Osteoblast (primary cell): ENCODE data around the gene PACS2. TPM values are rescaled to one million over a fixed set of nuclear protein-coding genes. Genes with fewer than 3 reads are reported as not detected.

Experiments
- DNase-seq: peaks from one replicate; pipeline ENCODE4 v3.0.0; 2011; ENCODE audit warnings: low spot score, mixed read lengths; ENCODE audit not compliant: insufficient read length; ENCODE audit errors: missing footprints
- H2AFZ ChIP-seq: 2 replicates; pipeline ENCODE4 v1.6.0; 2011; ENCODE audit warnings: mild to moderate bottlenecking, low read length
- H3K27ac ChIP-seq: 2 replicates; pipeline ENCODE4 v1.5.1; 2011; ENCODE audit warnings: mild to moderate bottlenecking, low read depth, low read length, moderate library complexity
- H3K27me3 ChIP-seq: 2 replicates; pipeline ENCODE4 v1.6.0; 2012; ENCODE audit warnings: mild to moderate bottlenecking, control low read depth, inconsistent platforms, low read length, moderate library complexity; ENCODE audit not compliant: insufficient read depth
- H3K36me3 ChIP-seq: 2 replicates; pipeline ENCODE4 v1.5.1; 2011; ENCODE audit warnings: mild to moderate bottlenecking, low read length, control low read depth, moderate library complexity; ENCODE audit not compliant: insufficient read depth
- H3K4me1 ChIP-seq: 2 replicates; pipeline ENCODE4 v1.5.1; 2011; ENCODE audit warnings: mild to moderate bottlenecking, low read length, control low read depth, moderate library complexity; ENCODE audit not compliant: insufficient read depth
- H3K4me2 ChIP-seq: 2 replicates; pipeline ENCODE4 v1.6.0; 2011; ENCODE audit warnings: mild to moderate bottlenecking, low read length; ENCODE audit not compliant: insufficient read depth
- H3K4me3 ChIP-seq: fragments of 200-600 bp; sonication (generic); 3 replicates; pipeline ENCODE4 v1.5.1; 2012; ENCODE audit warnings: mild to moderate bottlenecking, low read length, inconsistent platforms; ENCODE audit not compliant: insufficient read depth
- H3K79me2 ChIP-seq: 2 replicates; pipeline ENCODE4 v1.6.0; 2012; ENCODE audit warnings: mild to moderate bottlenecking, low read length, control low read depth, inconsistent platforms; ENCODE audit not compliant: insufficient read depth
- H3K9me3 ChIP-seq: 2 replicates; pipeline ENCODE4 v1.5.1; 2011; ENCODE audit warnings: low read depth, low read length, control low read depth
- H4K20me1 ChIP-seq: 2 replicates; pipeline ENCODE4 v1.6.0; 2012; ENCODE audit warnings: mild to moderate bottlenecking, low read length, control low read depth; ENCODE audit not compliant: insufficient read depth
- total RNA-seq: library from RNA; depleted of rRNA; stranded (reverse); fragments of >200 nt; gene quantifications from 2 replicates; pipeline ENCODE4 v1.2.3, GENCODE V29; 2012
- TF ChIP-seq, protein P1 (sequence below): IDR thresholded peaks from 2 replicates; pipeline ENCODE4 v1.5.1; 2011; ENCODE audit warnings: mild to moderate bottlenecking, low read depth, low read length, moderate library complexity; ENCODE audit errors: extremely low read depth

PACS2 gene
- total RNA-seq, 1 donor, result 81.1 TPM

DNA sequence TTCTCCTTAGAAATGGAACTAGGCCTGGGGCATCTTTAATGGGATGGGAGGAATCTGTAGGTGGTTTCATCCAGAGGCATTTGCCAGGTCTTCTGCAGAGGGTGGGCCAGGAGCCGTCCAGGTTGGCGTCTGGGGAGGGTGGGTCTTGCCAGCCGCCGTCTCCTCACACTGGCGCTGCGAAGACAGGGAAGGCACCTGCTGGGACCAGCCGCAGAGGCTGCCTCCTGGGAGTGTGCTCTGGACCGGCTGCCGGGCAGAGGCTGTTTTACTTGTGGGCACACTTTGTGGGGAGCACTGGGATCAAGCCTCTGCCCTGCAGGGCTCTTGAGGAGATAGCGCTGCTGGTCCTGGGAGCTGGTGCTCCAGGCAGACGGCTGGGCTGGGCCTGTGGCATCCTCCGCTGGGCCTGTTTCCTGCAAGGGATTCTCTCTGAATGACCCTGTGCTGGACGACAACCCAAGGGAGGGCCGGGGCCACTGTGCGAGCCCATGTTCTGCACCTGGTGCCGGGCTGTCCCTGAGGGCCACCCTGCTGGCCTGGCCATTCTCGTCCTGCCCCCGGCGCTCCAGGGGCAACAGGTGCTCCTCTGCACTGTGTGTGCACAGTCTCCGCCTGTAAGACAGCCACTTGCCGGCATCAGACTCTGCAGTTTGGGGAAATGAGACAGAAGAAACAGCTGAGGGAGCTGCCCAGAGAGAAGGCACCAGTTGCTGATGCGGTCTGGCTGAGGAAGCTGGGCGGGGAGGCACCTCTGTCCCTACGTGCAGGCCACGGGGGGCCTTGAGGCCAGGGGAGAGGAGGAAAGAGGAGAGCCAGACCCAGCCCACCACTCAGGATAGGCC, 73.8 kb downstream of the PACS2 start:
- H3K4me1 ChIP-seq, result no peaks in the 10 kb centered on the region
- no peak overlapping the region for H3K27ac ChIP-seq
- TF ChIP-seq, protein P1, sequence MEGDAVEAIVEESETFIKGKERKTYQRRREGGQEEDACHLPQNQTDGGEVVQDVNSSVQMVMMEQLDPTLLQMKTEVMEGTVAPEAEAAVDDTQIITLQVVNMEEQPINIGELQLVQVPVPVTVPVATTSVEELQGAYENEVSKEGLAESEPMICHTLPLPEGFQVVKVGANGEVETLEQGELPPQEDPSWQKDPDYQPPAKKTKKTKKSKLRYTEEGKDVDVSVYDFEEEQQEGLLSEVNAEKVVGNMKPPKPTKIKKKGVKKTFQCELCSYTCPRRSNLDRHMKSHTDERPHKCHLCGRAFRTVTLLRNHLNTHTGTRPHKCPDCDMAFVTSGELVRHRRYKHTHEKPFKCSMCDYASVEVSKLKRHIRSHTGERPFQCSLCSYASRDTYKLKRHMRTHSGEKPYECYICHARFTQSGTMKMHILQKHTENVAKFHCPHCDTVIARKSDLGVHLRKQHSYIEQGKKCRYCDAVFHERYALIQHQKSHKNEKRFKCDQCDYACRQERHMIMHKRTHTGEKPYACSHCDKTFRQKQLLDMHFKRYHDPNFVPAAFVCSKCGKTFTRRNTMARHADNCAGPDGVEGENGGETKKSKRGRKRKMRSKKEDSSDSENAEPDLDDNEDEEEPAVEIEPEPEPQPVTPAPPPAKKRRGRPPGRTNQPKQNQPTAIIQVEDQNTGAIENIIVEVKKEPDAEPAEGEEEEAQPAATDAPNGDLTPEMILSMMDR, result no peak
- H3K79me2 ChIP-seq, result no peaks in the 10 kb centered on the region
- H3K36me3 ChIP-seq, result no peaks in the 10 kb centered on the region
- no peaks in the 10 kb centered on the region for H4K20me1 ChIP-seq
- no peak overlapping the region for H2AFZ ChIP-seq
- H3K4me3 ChIP-seq, result no peak overlapping the region
- no peak overlapping the region for H3K4me2 ChIP-seq
- no peaks in the 10 kb centered on the region for H3K9me3 ChIP-seq
- no peaks in the 10 kb centered on the region for H3K27me3 ChIP-seq
- DNase-seq, result peak; percentile 81

DNA sequence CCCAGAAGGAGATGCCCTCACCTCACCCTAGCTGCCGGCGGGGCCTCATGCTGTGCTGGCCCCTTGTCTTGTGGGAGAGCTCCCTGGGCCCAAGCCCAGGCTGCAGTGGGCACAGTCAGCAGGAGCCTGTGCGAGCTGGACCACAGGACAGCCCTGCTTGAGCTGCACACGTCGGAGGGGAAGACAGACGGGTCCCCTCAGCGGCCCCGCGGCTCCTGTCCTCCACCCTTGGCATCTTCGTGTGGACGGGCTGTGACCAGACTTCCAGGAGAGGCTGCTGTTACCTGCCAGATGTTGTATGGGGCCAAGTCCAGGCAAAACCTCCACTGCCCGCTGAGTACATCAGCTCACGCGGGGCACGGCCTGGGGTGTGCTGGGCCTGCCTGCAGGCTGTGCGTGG, 74.4 kb downstream of the PACS2 start:
- no peaks in the 10 kb centered on the region for H3K4me1 ChIP-seq
- no peaks in the 10 kb centered on the region for H3K36me3 ChIP-seq
- H3K27ac ChIP-seq, result no peak overlapping the region
- H3K4me2 ChIP-seq, result no peak overlapping the region
- no peak overlapping the region for H2AFZ ChIP-seq
- H3K79me2 ChIP-seq, result no peaks in the 10 kb centered on the region
- TF ChIP-seq, protein P1, result no peak
- no peak overlapping the region for H3K4me3 ChIP-seq
- no peaks in the 10 kb centered on the region for H3K27me3 ChIP-seq
- H3K9me3 ChIP-seq, result no peaks in the 10 kb centered on the region
- DNase-seq, result peak; percentile 42
- H4K20me1 ChIP-seq, result no peaks in the 10 kb centered on the region

DNA sequence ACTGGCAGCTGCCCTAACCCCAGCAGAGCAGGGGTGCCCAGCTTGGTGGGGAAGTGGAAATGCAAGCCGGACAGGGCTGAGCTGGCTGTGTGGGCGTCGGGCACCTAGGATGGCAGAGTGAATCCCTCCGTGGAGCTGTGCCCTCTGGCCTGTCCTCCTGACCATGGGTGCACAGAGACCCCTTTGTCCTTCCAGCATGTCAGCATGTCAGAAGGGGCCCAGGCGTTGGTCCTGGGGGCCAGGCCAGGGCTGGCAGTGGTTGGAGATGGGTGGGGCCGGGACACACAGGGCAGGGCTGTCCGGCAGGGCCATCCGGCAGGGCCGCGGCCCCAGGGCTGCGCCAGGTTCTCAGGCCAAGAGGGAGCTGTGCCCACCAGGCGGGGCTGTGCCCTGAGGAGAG, 75.0 kb downstream of the PACS2 start:
- no peak overlapping the region for H2AFZ ChIP-seq
- no peak overlapping the region for H3K4me2 ChIP-seq
- H3K79me2 ChIP-seq, result no peaks in the 10 kb centered on the region
- H3K27ac ChIP-seq, result no peak overlapping the region
- H3K27me3 ChIP-seq, result no peaks in the 10 kb centered on the region
- TF ChIP-seq, protein P1, result no peak
- no peak overlapping the region for H3K4me3 ChIP-seq
- peak; percentile 48 for DNase-seq
- H4K20me1 ChIP-seq, result no peaks in the 10 kb centered on the region
- H3K4me1 ChIP-seq, result no peaks in the 10 kb centered on the region
- no peaks in the 10 kb centered on the region for H3K36me3 ChIP-seq
- no peaks in the 10 kb centered on the region for H3K9me3 ChIP-seq

DNA sequence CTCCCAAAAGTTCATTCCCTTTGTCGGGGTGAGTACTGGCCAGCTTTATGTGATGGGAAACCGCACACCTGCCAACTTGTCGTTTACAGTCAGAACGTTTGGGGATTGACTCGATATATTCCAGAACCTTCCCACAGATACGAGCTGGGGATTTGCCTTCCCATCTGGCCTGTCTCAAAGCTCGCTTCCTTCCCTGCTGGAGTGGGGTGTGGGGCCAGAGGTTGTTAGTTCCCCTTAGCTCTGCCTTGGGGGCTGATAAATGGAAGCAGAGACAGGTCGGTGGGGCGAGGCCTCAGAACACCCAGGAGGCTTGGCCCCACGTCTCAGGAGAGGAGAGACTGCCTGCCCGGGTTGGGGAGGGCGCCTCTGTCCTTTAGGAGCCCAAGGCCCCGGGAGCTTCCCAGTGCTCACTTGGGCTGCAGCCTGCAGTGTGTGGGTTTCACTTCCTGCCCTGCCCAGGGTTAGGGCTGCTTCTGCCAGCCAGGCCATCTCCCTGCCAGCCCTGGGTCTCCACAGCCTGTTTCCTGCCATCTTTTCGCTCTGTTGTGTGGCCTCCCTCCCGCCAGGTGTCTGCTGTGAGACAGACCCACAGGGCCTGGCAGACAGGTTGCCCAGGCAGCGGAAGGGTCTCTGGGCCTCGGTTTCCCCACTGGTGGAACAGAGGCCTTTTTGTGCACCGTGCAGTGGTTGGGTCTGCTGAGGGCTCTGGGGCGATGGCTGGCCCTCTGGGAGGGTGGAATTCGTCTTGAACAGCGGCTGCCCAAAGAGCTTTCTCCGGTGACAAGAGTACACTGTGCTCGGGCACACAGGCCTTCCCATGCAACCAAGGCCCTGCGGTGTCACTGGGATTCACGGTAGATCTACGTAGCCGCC, 75.7 kb downstream of the PACS2 start:
- DNase-seq, result peak; percentile 88
- H3K9me3 ChIP-seq, result no peaks in the 10 kb centered on the region
- no peak overlapping the region for H3K4me3 ChIP-seq
- H3K79me2 ChIP-seq, result no peaks in the 10 kb centered on the region
- H3K27ac ChIP-seq, result no peak overlapping the region
- no peak overlapping the region for H2AFZ ChIP-seq
- H4K20me1 ChIP-seq, result no peaks in the 10 kb centered on the region
- H3K4me1 ChIP-seq, result no peaks in the 10 kb centered on the region
- H3K36me3 ChIP-seq, result no peaks in the 10 kb centered on the region
- no peaks in the 10 kb centered on the region for H3K27me3 ChIP-seq
- H3K4me2 ChIP-seq, result no peak overlapping the region
- TF ChIP-seq, protein P1, result no peak
